Measurements from ENCODE around the gene TSTD1.
"Not testable (repeated sequence)": the region's sequence is repeated elsewhere in the genome, so short reads cannot be mapped to it uniquely, and the experiment has no call there.

Gene TSTD1

GRCh38 chr1:161006563-161006962 lies 32.2 kb downstream of the TSTD1 start:
- no peak for DNase-seq

DNA sequence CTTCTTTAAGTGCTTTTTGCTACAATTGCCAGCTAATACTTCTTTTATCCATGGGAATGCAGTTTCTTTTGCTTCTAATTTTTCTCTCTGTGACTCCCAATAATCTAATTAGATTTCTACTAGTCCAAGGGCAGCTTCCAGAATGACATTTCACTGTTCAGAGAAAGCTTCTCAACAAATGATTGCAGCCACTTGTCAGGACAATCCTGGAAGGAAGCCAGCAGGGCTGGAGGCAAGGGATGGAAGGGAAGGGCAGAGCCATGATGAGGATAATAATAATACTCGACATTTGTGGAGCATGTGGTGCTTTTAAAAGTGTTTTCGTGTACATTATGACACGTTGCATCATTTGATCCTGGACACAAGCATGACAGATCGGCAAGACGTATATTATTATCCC lies 37.2 kb downstream of the TSTD1 start:
- peak; percentile 53 for DNase-seq

GRCh38 chr1:161000736-161001480 lies 37.9 kb downstream of the TSTD1 start:
- no peak for DNase-seq

- DNase-seq, result no peak
Observed at GRCh38 chr1:160999376-160999775, 39.4 kb downstream of the TSTD1 start.

GRCh38 chr1:160997323-160998038 lies 41.3 kb downstream of the TSTD1 start:
- DNase-seq, result no peak

GRCh38 chr1:160996178-160996577 lies 42.6 kb downstream of the TSTD1 start:
- no peak for DNase-seq

GRCh38 chr1:160993544-160994193 lies 45.1 kb downstream of the TSTD1 start:
- peak; percentile 46 for DNase-seq

DNA sequence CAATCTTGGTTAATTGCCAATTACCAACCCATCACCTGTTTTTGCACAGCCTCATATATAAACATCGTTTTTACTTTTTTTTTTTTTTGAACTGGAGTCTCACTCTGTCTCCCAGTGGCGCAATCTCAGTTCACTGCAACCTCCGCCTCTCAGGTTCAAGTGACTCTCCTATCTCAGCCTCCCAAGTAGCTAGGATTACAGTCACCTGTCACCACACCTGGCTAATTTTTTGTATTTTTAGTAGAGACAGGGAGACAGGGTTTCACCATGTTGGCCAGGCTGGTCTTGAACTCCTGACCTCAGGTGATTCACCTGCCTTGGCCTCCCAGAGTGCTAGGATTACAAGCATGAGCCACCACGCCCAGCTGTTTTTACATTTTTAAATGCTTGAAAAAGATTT lies 46.7 kb downstream of the TSTD1 start:
- not testable (repeated sequence) for DNase-seq

All from NCI-H1105 (cell line).